D721Med (cell line): ENCODE measurements around the gene ERICH2.
A peak's percentile ranks its signal among the peaks of the same experiment; 100 is the strongest.

Experiments
- DNase-seq: peaks from one replicate; pipeline ENCODE4 v3.0.0; 2011; ENCODE audit warnings: low spot score; ENCODE audit not compliant: insufficient read length
- FAIRE-seq: peaks from 2 replicates; lab custom pipeline; 2011; peaks lifted over from hg19 to GRCh38; lab: Jason Lieb, UNC
- CTCF ChIP-seq: IDR thresholded peaks from 2 replicates; pipeline ENCODE4 v1.5.1; 2012; ENCODE audit warnings: mild to moderate bottlenecking, control low read depth; ENCODE audit not compliant: insufficient read depth; ENCODE audit errors: missing control alignments

Gene ERICH2

DNA sequence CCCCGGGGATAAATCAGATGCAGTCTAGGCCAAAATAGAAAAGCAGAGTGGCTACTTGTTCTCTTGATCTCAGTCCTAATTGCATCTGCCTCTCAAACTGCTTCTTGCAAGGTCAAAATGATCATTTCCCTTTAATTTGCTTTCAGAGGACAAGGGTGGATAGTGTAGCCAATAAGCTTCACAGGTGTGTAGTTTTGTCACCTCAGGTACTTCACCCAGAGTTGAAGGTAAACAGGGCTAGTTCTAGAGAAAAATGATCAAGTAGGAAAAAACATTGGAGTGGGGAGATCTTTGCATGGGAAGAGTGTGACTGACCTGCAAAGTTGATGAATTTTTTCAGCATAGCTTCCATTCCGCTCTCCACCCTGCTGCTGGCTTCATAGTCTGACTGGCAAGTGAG, 8.7 kb downstream of the ERICH2 start:
- no peak for DNase-seq
- FAIRE-seq: no peak
- no peak for TF ChIP-seq CTCF

DNA sequence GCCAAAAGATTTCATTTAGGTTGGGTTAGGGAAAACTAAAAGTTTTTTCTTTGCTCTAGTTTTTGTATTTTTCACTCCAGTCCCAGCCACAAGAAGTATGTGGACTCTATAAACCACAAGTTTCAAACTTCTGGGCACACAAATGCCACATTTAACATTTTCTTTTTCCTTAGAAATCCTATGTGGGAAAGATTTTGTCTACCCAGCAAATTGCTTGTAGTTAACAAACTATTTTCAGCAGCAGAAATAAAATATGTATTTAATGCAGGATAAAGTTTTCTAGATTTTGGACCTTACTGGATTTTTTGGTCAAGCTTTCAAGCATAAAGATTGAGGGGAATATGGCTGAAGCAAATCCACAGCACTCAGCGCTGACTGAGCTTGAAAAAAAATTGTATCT, 9.1 kb downstream of the ERICH2 start:
- FAIRE-seq: no peak
- DNase-seq: no peak
- TF ChIP-seq CTCF: no peak

- FAIRE-seq: no peak
- DNase-seq: no peak
- TF ChIP-seq CTCF: no peak
Measured at GRCh38 chr2:170782673-170783072, 12.5 kb downstream of the ERICH2 start.

DNA sequence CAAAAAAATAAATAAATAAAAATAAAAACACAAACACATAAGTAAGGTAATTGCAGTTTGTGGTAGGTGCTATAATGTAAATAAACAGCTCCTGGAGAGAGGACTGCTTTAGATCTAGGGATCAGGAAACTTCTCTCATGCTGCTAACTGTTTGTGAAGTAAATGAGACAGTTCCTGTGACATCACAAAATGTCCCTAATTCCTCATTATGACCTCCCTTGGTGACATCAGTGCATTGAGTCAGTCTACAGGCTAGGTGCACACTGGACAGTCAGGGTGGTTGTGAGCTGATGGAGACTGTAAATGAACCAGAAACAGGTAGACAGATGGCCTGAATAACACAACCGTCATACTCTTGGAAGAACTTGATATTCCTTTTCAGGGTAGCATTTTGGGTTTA, 13.4 kb downstream of the ERICH2 start:
- DNase-seq: no peak
- FAIRE-seq: no peak
- no peak for TF ChIP-seq CTCF

DNA sequence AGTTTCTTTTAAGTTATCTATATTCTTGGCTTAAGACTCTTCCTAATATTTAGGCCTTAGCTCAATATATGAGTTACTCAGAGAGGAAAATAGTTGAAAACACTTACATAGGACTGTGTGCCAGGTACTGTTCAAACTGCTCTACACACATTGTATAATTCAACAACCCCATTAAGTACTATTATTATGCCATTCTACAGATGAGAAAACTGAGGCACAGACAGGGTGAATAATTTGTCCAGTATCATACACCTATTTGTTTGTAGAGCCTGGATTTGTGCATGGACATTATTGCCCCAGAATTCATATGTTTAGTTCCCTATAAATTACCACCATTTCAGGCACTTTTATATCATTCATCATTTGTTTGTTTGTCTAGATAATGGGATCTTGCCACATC, 28.8 kb downstream of the ERICH2 start:
- FAIRE-seq (no peak), DNase-seq (no peak)
- no peak for TF ChIP-seq CTCF

GRCh38 chr2:170806548-170806947, 36.4 kb downstream of the ERICH2 start:
- FAIRE-seq: peak; percentile 51
- no peak for DNase-seq

More at GRCh38 chr2:170806548-170806947, 36.4 kb downstream of the ERICH2 start:
- no peak for TF ChIP-seq CTCF
